H1 (cell line): ENCODE measurements around the gene TMEM18. TPM values are rescaled to one million over a fixed set of nuclear protein-coding genes. Genes with fewer than 3 reads are reported as not detected.

ENCODE experiments used
- CTCF ChIA-PET: fragments of 300-600 bp; sonication (Branson Sonifier 250); formaldehyde crosslinking; loops from one replicate; lab custom pipeline; 2021; ENCODE audit not compliant: partially characterized antibody; lab: Charles Lee
- POLR2A ChIA-PET: fragments of 300-600 bp; sonication (Branson Sonifier 250); formaldehyde crosslinking; loops from one replicate; lab custom pipeline; 2021; ENCODE audit warnings: inconsistent platforms; ENCODE audit not compliant: partially characterized antibody; lab: Charles Lee
- DNase-seq, 2 experiments: peaks; one replicate each; pipeline versions ENCODE4 v3.0.0 to v3.0.0-alpha.2; 2010 to 2022; ENCODE audit warnings: low spot score in 2 of 2, low read depth in 1 of 2, mixed read lengths in 1 of 2
- FAIRE-seq: peaks from 2 replicates; lab custom pipeline; 2011; peaks lifted over from hg19 to GRCh38; lab: Jason Lieb, UNC
- H2AFZ ChIP-seq: 2 replicates; pipeline ENCODE4 v1.8.1; 2012; ENCODE audit warnings: low read length, inconsistent platforms
- H2AK5ac ChIP-seq: 2 replicates; pipeline ENCODE4 v1.6.1; 2013; ENCODE audit warnings: low read depth, low read length
- H2BK120ac ChIP-seq: replicated peaks from 2 replicates; pipeline ENCODE3; 2013; ENCODE audit warnings: low read depth, low read length, inconsistent platforms
- H2BK12ac ChIP-seq: 2 replicates; pipeline ENCODE4 v1.6.1; 2013; ENCODE audit warnings: low read depth, low read length
- H2BK15ac ChIP-seq: 2 replicates; pipeline ENCODE4 v1.6.1; 2013; ENCODE audit warnings: low read length
- H2BK20ac ChIP-seq: 2 replicates; pipeline ENCODE4 v1.6.1; 2013; ENCODE audit warnings: low read length
- H2BK5ac ChIP-seq: 2 replicates; pipeline ENCODE4 v1.6.1; 2013; ENCODE audit warnings: low read depth, low read length
- H3K14ac ChIP-seq: 2 replicates; pipeline ENCODE4 v1.6.1; 2013; ENCODE audit warnings: inconsistent platforms; ENCODE audit not compliant: insufficient read length
- H3K18ac ChIP-seq: 2 replicates; pipeline ENCODE4 v1.6.1; 2013; ENCODE audit warnings: low read length; ENCODE audit errors: extremely low read depth
- H3K23ac ChIP-seq: 2 replicates; pipeline ENCODE4 v1.6.1; 2013; ENCODE audit warnings: inconsistent platforms; ENCODE audit not compliant: insufficient read length
- H3K23me2 ChIP-seq: 2 replicates; pipeline ENCODE4 v1.6.1; 2013; ENCODE audit warnings: low read depth, low read length
- H3K27ac ChIP-seq: 2 replicates; pipeline ENCODE4 v1.6.1; 2011; ENCODE audit warnings: low read depth, low read length, inconsistent platforms
- H3K27me3 ChIP-seq, 4 experiments: replicated peaks in 1 of 4; 1 replicate in 1 of 4; 2 replicates in 3 of 4; pipeline versions ENCODE4 v1.6.1 to v1.8.1; 2011 to 2013; ENCODE audit warnings: low read length in 3 of 4, mild to moderate bottlenecking in 3 of 4, inconsistent platforms in 2 of 4, mixed read lengths in 2 of 4, moderate library complexity in 1 of 4; ENCODE audit not compliant: control insufficient read depth in 3 of 4, insufficient read depth in 3 of 4; ENCODE audit errors: extremely low read depth in 1 of 4
- H3K36me3 ChIP-seq, 4 experiments: 2 replicates each; pipeline versions ENCODE4 v1.6.1 to v1.8.1; 2011 to 2013; ENCODE audit warnings: mild to moderate bottlenecking in 4 of 4, low read length in 3 of 4, moderate library complexity in 2 of 4, control low read depth in 1 of 4, inconsistent platforms in 1 of 4; ENCODE audit not compliant: insufficient read depth in 4 of 4, control insufficient read depth in 2 of 4
- H3K4ac ChIP-seq: replicated peaks from 2 replicates; pipeline ENCODE3; 2013; ENCODE audit warnings: low read length, low read depth, mixed read lengths, inconsistent platforms; ENCODE audit not compliant: insufficient read length
- H3K4me1 ChIP-seq, 4 experiments: replicated peaks in 1 of 4; 1 replicate in 1 of 4; 2 replicates in 3 of 4; pipeline versions ENCODE4 v1.6.1 to v1.8.1; 2011 to 2013; ENCODE audit warnings: low read length in 3 of 4, inconsistent platforms in 2 of 4, mixed read lengths in 1 of 4; ENCODE audit not compliant: insufficient read depth in 4 of 4, control insufficient read depth in 3 of 4
- H3K4me2 ChIP-seq, 2 experiments: 2 replicates each; pipeline versions ENCODE4 v1.6.1 to v1.8.1; 2011 to 2013; ENCODE audit warnings: low read depth in 2 of 2, low read length in 2 of 2, control low read depth in 1 of 2, inconsistent platforms in 1 of 2, mild to moderate bottlenecking in 1 of 2; ENCODE audit not compliant: insufficient read depth in 1 of 2
- H3K4me3 ChIP-seq, 4 experiments: fragments of 200-600, 300-600 bp in 1 of 4; sonication (generic), shearing (Covaris generic), sonication (Bioruptor Twin) in 1 of 4; 2 replicates each; pipeline versions ENCODE4 v1.5.1 to v1.8.1; 2011 to 2016; ENCODE audit warnings: low read length in 4 of 4, low read depth in 3 of 4, control low read depth in 2 of 4, inconsistent platforms in 2 of 4, mild to moderate bottlenecking in 2 of 4, mixed read lengths in 1 of 4, moderate library complexity in 1 of 4; ENCODE audit not compliant: insufficient read depth in 2 of 4; ENCODE audit errors: extremely low read depth in 1 of 4
- H3K56ac ChIP-seq: replicated peaks from 2 replicates; pipeline ENCODE3; 2013; ENCODE audit warnings: low read depth, mild to moderate bottlenecking, mixed read lengths, low read length, inconsistent platforms; ENCODE audit not compliant: insufficient read length
- H3K79me1 ChIP-seq: 2 replicates; pipeline ENCODE4 v1.6.1; 2013; ENCODE audit warnings: low read depth, low read length, control low read depth
- H3K79me2 ChIP-seq, 2 experiments: 2 replicates each; pipeline versions ENCODE4 v1.6.1 to v1.8.1; 2012 to 2013; ENCODE audit warnings: low read length in 2 of 2, mild to moderate bottlenecking in 2 of 2, inconsistent platforms in 1 of 2; ENCODE audit not compliant: insufficient read depth in 2 of 2, control insufficient read depth in 1 of 2
- H3K9ac ChIP-seq, 4 experiments: replicated peaks in 1 of 4; 1 replicate in 1 of 4; 2 replicates in 3 of 4; pipeline versions ENCODE4 v1.6.1 to v1.8.1; 2011 to 2013; ENCODE audit warnings: low read depth in 3 of 4, low read length in 3 of 4, control low read depth in 2 of 4, mild to moderate bottlenecking in 2 of 4, moderate library complexity in 2 of 4, inconsistent platforms in 1 of 4; ENCODE audit errors: extremely low read depth in 1 of 4
- H3K9me3 ChIP-seq, 2 experiments: 2 replicates each; pipeline versions ENCODE4 v1.6.1 to v1.8.1; 2012 to 2013; ENCODE audit warnings: mild to moderate bottlenecking in 2 of 2, moderate library complexity in 2 of 2, control low read depth in 1 of 2, inconsistent platforms in 1 of 2, low read depth in 1 of 2, low read length in 1 of 2, mixed read lengths in 1 of 2; ENCODE audit not compliant: insufficient read depth in 2 of 2
- H4K20me1 ChIP-seq, 2 experiments: replicated peaks in 1 of 2; 2 replicates each; pipeline versions ENCODE3 to v1.8.1; 2011 to 2013; ENCODE audit warnings: inconsistent platforms in 2 of 2, low read length in 2 of 2, mild to moderate bottlenecking in 1 of 2; ENCODE audit not compliant: insufficient read depth in 2 of 2, control insufficient read depth in 1 of 2
- H4K5ac ChIP-seq: 2 replicates; pipeline ENCODE4 v1.6.1; 2013; ENCODE audit warnings: low read length, low read depth, mixed read lengths, inconsistent platforms; ENCODE audit not compliant: insufficient read length
- H4K8ac ChIP-seq: 2 replicates; pipeline ENCODE4 v1.8.0; 2013; ENCODE audit warnings: mild to moderate bottlenecking, moderate library complexity, low read length, inconsistent platforms; ENCODE audit not compliant: insufficient read depth; ENCODE audit errors: extremely low read depth
- H4K91ac ChIP-seq: replicated peaks from 2 replicates; pipeline ENCODE3; 2013; ENCODE audit warnings: low read length, mixed read lengths, inconsistent platforms; ENCODE audit not compliant: insufficient read length
- BACH1 ChIP-seq: IDR thresholded peaks from 2 replicates; pipeline ENCODE4 v1.6.1; 2012; ENCODE audit warnings: low read length, improper control_type of control experiment
- CTBP2 ChIP-seq: IDR thresholded peaks from 2 replicates; pipeline ENCODE4 v1.7.0; 2011; ENCODE audit warnings: borderline replicate concordance, mild to moderate bottlenecking, moderate library complexity, mixed read lengths, low read length; ENCODE audit not compliant: insufficient read depth, insufficient read length
- TAF7 ChIP-seq: optimal IDR thresholded peaks from 2 replicates; pipeline ENCODE3; 2011; ENCODE audit warnings: low read depth, mild to moderate bottlenecking, inconsistent platforms, low read length, moderate library complexity, borderline replicate concordance
- WGBS, 2 experiments: shearing (Covaris generic) in 1 of 2; methylation state at CpG; one replicate each; pipeline versions ENCODE4 v1.1.6 to v1.1.7; 2013 to 2015; ENCODE audit warnings: low lambda C conversion rate in 2 of 2, mixed read lengths in 2 of 2, inconsistent platforms in 1 of 2, low coverage in 1 of 2, missing lambda C conversion rate in 1 of 2; ENCODE audit not compliant: insufficient replicate concordance in 2 of 2, insufficient coverage in 1 of 2, insufficient read length in 1 of 2; ENCODE audit errors: extremely low coverage in 1 of 2, missing lambda C conversion rate in 1 of 2; 5-methylcytosine and 5-hydroxymethylcytosine counted together
- polyA plus RNA-seq, 7 experiments: library from polyadenylated mRNA; depleted of rRNA in 3 of 7; stranded (reverse) in 5 of 7; unstranded in 2 of 7; fragments of >200 nt in 5 of 7; fragments of 200-250 nt in 2 of 7; gene quantifications; 1 replicate in 5 of 7; 2 replicates in 1 of 7; 4 replicates in 1 of 7; pipeline versions ENCODE4 v1.2.1 to v1.2.3, GENCODE V29; 2011 to 2013; ENCODE audit warnings: missing spikeins in 2 of 7, mixed read lengths in 2 of 7
- total RNA-seq: library from RNA; stranded (reverse); fragmentation: NEBNext Ultra II Directional; extraction: Animal tissue kit (Norgen Biotek cat#: 25700); gene quantifications from 2 replicates; pipeline ENCODE4 v1.2.1, GENCODE V29; 2021

Gene TMEM18
- total and polyA plus RNA-seq, 2 of the 8 experiments (the other 6 are each of a cell fraction or from before 2014, with no cell fraction given): 22.4 to 27.1 TPM

GRCh38 chr2:624096-624495, 53.1 kb downstream of the TMEM18 start:
- H4K5ac ChIP-seq: no peak overlapping the region
- H3K4me3 ChIP-seq: no peak overlapping the region
- WGBS, 2 experiments: 82% methylated on average over 10 of the region's 10 CpGs; no CpG with 5 or more reads in 1 of the 2 experiments
- H3K27ac ChIP-seq: no peak overlapping the region
- H3K4me1 ChIP-seq: peaks cover 0 to 3% (median 0%) of the 10 kb centered on the region in 4 experiments; a peak in 1 of 7 replicates
- H3K23me2 ChIP-seq: no peaks in the 10 kb centered on the region
- H4K91ac ChIP-seq: no peak overlapping the region
- no peaks in the 10 kb centered on the region for H3K79me1 ChIP-seq
- H2AFZ ChIP-seq: no peak overlapping the region
- H3K14ac ChIP-seq: no peak overlapping the region
- H2BK12ac ChIP-seq: no peak overlapping the region
- H3K79me2 ChIP-seq: no peaks in the 10 kb centered on the region
- no peak overlapping the region for H3K9ac ChIP-seq
- H2AK5ac ChIP-seq: no peak overlapping the region
- H2BK15ac ChIP-seq: no peak overlapping the region
- no peak for TF ChIP-seq TAF7
- TF ChIP-seq CTBP2: no peak
- TF ChIP-seq BACH1: no peak
- no peak overlapping the region for H3K23ac ChIP-seq
- H3K9me3 ChIP-seq: no peaks in the 10 kb centered on the region; a peak in 1 of 4 replicates
- no peak overlapping the region for H3K18ac ChIP-seq
- no peak overlapping the region for H4K8ac ChIP-seq
- no peak overlapping the region for H3K56ac ChIP-seq
- FAIRE-seq (no peak), DNase-seq (no peak)
- H3K4me2 ChIP-seq: no peak overlapping the region
- H3K4ac ChIP-seq: no peak overlapping the region
- H2BK120ac ChIP-seq: no peak overlapping the region
- H4K20me1 ChIP-seq: no peaks in the 10 kb centered on the region
- H3K27me3 ChIP-seq: no peaks in the 10 kb centered on the region
- ChIA-PET POLR2A (no interaction called here), CTCF (interaction anchor here (0.6 to 3.4 kb wide), 2 partner anchors 13 to 420 kb away, joined by 4 to 12 read pairs; no protein-coding TSS in a partner anchor)
- H3K36me3 ChIP-seq: no peaks in the 10 kb centered on the region
- H2BK5ac ChIP-seq: no peak overlapping the region
- no peak overlapping the region for H2BK20ac ChIP-seq
